ENCODE results near the gene ECE1. TPM values are rescaled to one million over a fixed set of nuclear protein-coding genes. Genes with fewer than 3 reads are reported as not detected.

ECE1 gene
- total and polyA plus RNA-seq, 2 of the 13 experiments (the other 11 are each of a cell fraction or from before 2014, with no cell fraction given), result 13.5 to 21.2 TPM

GRCh38 chr1:21317035-21317689, 26.9 kb upstream of the ECE1 start:
- DNase-seq (ENCODE audit: low spot score), result no peak
- intact Hi-C loops (cut with micrococcal nuclease; ENCODE audit: unreplicated experiment) (no loop called here), in situ Hi-C loops (cut with HindIII; ENCODE audit: extremely low pct_ligation_motif_present, low pct_unique_long_range_greater_than_20kb) (no loop called here)
- TF ChIP-seq, protein P1, sequence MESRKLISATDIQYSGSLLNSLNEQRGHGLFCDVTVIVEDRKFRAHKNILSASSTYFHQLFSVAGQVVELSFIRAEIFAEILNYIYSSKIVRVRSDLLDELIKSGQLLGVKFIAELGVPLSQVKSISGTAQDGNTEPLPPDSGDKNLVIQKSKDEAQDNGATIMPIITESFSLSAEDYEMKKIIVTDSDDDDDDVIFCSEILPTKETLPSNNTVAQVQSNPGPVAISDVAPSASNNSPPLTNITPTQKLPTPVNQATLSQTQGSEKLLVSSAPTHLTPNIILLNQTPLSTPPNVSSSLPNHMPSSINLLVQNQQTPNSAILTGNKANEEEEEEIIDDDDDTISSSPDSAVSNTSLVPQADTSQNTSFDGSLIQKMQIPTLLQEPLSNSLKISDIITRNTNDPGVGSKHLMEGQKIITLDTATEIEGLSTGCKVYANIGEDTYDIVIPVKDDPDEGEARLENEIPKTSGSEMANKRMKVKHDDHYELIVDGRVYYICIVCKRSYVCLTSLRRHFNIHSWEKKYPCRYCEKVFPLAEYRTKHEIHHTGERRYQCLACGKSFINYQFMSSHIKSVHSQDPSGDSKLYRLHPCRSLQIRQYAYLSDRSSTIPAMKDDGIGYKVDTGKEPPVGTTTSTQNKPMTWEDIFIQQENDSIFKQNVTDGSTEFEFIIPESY (CRISPR knock-in tag; IDR thresholded peaks at IDR 0.05), result peak; percentile 81
- TF ChIP-seq ZFP36L1 (CRISPR knock-in tag; IDR thresholded peaks at IDR 0.05) (no peak), SRF (IDR thresholded peaks at IDR 0.05; ENCODE audit: low read depth, low read length) (no peak), LBX2 (CRISPR knock-in tag; IDR thresholded peaks at IDR 0.05; ENCODE audit: borderline replicate concordance) (no peak), SALL1 (CRISPR knock-in tag; IDR thresholded peaks at IDR 0.05) (no peak), ZNF446 (CRISPR knock-in tag; IDR thresholded peaks at IDR 0.05) (no peak), MXD3 (CRISPR knock-in tag; IDR thresholded peaks at IDR 0.05) (no peak), CEBPB (IDR thresholded peaks at IDR 0.05; ENCODE audit: borderline replicate concordance, low read depth, low read length) (peak; percentile 37; the same call in 1 of the 2 replicates), ATF1 (CRISPR knock-in tag; IDR thresholded peaks at IDR 0.05) (no peak), HMG20A (CRISPR knock-in tag; IDR thresholded peaks at IDR 0.05; ENCODE audit: borderline replicate concordance) (no peak), ZNF761 (CRISPR knock-in tag; conservative IDR thresholded peaks at IDR 0.05) (no peak), ZNF562 (CRISPR knock-in tag; IDR thresholded peaks at IDR 0.05; ENCODE audit: borderline replicate concordance) (no peak), ZSCAN20 (CRISPR knock-in tag; IDR thresholded peaks at IDR 0.05; ENCODE audit: borderline replicate concordance) (no peak), CEBPG (CRISPR knock-in tag; IDR thresholded peaks at IDR 0.05) (0 out of 2 replicates have a peak, but pooled peaks have one; percentile 4)
- H3K27ac ChIP-seq (ENCODE audit: extremely low read length, insufficient read depth, low read length), result no peak overlapping the region
- no peak overlapping the region for H3K4me2 ChIP-seq (ENCODE audit: low read depth, low read length)
- no peak for FAIRE-seq
- H3K27me3 ChIP-seq (ENCODE audit: control insufficient read depth in 1 of 2, insufficient read depth in 2 of 2, low read length in 2 of 2), result no peaks in the 10 kb centered on the region
- 90% methylated on average over 7 of the region's 16 CpGs for WGBS (ENCODE audit: low lambda C conversion rate)
- H3K9ac ChIP-seq (ENCODE audit: insufficient read depth, low read depth, low read length), result no peak overlapping the region
- no peaks in the 10 kb centered on the region for H3K79me2 ChIP-seq (ENCODE audit: insufficient read depth, low read length)
- H3K9me3 ChIP-seq (ENCODE audit: low read length), result no peaks in the 10 kb centered on the region
- H3K4me1 ChIP-seq (ENCODE audit: insufficient read depth, low read length), result peaks cover 65% of the 10 kb centered on the region
- no peaks in the 10 kb centered on the region for H3K36me3 ChIP-seq (replicated peaks in 1 of 2; ENCODE audit: control insufficient read depth in 1 of 2, insufficient read depth in 2 of 2, low read length in 2 of 2)
- BruUV-seq (replicated peaks), result no TSS peak
- ATAC-seq, result no peak
- POLR2A ChIA-PET, result no interaction called here
- no peak overlapping the region for H2AFZ ChIP-seq (ENCODE audit: low read length)
- no peak overlapping the region for H3K4me3 ChIP-seq (replicated peaks in 1 of 3; ENCODE audit: insufficient read depth in 1 of 3, low read depth in 2 of 3, low read length in 3 of 3)
- peaks cover 7% of the 10 kb centered on the region; the same call in 1 of the 2 replicates for H4K20me1 ChIP-seq (ENCODE audit: insufficient read depth, low read length)
- CTCF ChIA-PET (ENCODE audit: low intra/inter-chr PET ratio, low total read pairs), result no interaction called here

All from HepG2 (cell line).